Natural killer cell (primary cell): ENCODE data around the gene PPP4R1. TPM values are rescaled to one million over a fixed set of nuclear protein-coding genes. Genes with fewer than 3 reads are reported as not detected.

Source experiments
- ATAC-seq, 3 donors: fragments of 150-1000 bp in 2 of 3; fragments of 200-7000 bp in 1 of 3; cut with Tn5 transposase; 1 replicate in 1 of 3; 2 replicates in 2 of 3; pipeline ENCODE4 v1.10.0; 2021; ENCODE audit warnings: mild to moderate bottlenecking in 2 of 3, moderate library complexity in 2 of 3
- DNase-seq, 2 donors: peaks; one replicate each; pipeline versions ENCODE4 v3.0.0 to v3.0.0-alpha.2; 2013 to 2021; ENCODE audit warnings: mixed read lengths in 1 of 2
- H3K27ac ChIP-seq: one replicate; pipeline ENCODE4 v1.5.1; 2013; ENCODE audit warnings: mild to moderate bottlenecking, low read length
- H3K27me3 ChIP-seq: one replicate; pipeline ENCODE4 v1.6.1; 2013; ENCODE audit warnings: low read length; ENCODE audit not compliant: control insufficient read depth, insufficient read depth
- H3K36me3 ChIP-seq: one replicate; pipeline ENCODE4 v1.6.1; 2013; ENCODE audit warnings: low read length; ENCODE audit not compliant: control insufficient read depth, insufficient read depth
- H3K4me1 ChIP-seq: one replicate; pipeline ENCODE4 v1.6.1; 2013; ENCODE audit warnings: low read length; ENCODE audit not compliant: control insufficient read depth, insufficient read depth
- H3K4me3 ChIP-seq: one replicate; pipeline ENCODE4 v1.5.1; 2013; ENCODE audit warnings: low read length
- H3K9me3 ChIP-seq: one replicate; pipeline ENCODE4 v1.6.1; 2013; ENCODE audit warnings: low read length; ENCODE audit not compliant: control insufficient read depth, insufficient read depth
- H3K27ac Mint-ChIP-seq, 2 donors: one replicate each; pipeline ENCODE4 v1.8.0; 2022; ENCODE audit warnings: mild to moderate bottlenecking in 2 of 2, mixed read lengths in 2 of 2, moderate library complexity in 1 of 2
- H3K27me3 Mint-ChIP-seq, 2 donors: one replicate each; pipeline ENCODE4 v1.8.0; 2022; ENCODE audit warnings: low read depth in 2 of 2, mixed read lengths in 2 of 2
- H3K36me3 Mint-ChIP-seq: one replicate; pipeline ENCODE4 v1.8.0; 2022; ENCODE audit warnings: mixed read lengths
- H3K4me1 Mint-ChIP-seq, 2 donors: one replicate each; pipeline ENCODE4 v1.8.0; 2022; ENCODE audit warnings: mixed read lengths in 2 of 2
- H3K4me3 Mint-ChIP-seq: one replicate; pipeline ENCODE4 v1.8.0; 2022; ENCODE audit warnings: mild to moderate bottlenecking, moderate library complexity, mixed read lengths
- H3K9me3 Mint-ChIP-seq, 2 donors: one replicate each; pipeline ENCODE4 v1.8.0; 2022; ENCODE audit warnings: mixed read lengths in 2 of 2
- CTCF ChIP-seq: fragments of 200-600 bp; IDR thresholded peaks from one replicate; pipeline ENCODE4 v1.8.0; 2022; ENCODE audit warnings: antibody characterized with exemption
- WGBS: methylation state at CpG from one replicate; pipeline ENCODE4 v1.1.7; 2013; ENCODE audit warnings: missing lambda C conversion rate; ENCODE audit not compliant: insufficient coverage; 5-methylcytosine and 5-hydroxymethylcytosine counted together
- intact Hi-C: fragments of 100-400 bp; cut with micrococcal nuclease; formaldehyde crosslinking; loops from one replicate; pipeline ENCODE4 v1.14.2; 2022
- total RNA-seq, 4 donors: library from RNA; stranded (reverse); fragments of 120-200 nt in 1 of 4; gene quantifications; one replicate each; pipeline versions ENCODE4 v1.2.3 to v1.2.4, GENCODE V29; 2013 to 2022

Gene PPP4R1
- total RNA-seq, 3 donors from 2014 or later (not counting 1 experiment from before 2014, with no cell fraction given) = 60.5 to 108 (median 72.6) TPM

- Histone ChIP-seq H3K4me1 (no peaks in the 10 kb centered on the region), H3K4me3 (no peak overlapping the region), H3K9me3 (no peaks in the 10 kb centered on the region), H3K36me3 (no peaks in the 10 kb centered on the region), H3K27me3 (no peaks in the 10 kb centered on the region), H3K27ac (no peak overlapping the region)
- H3K4me1 Mint-ChIP-seq = no peaks in the 10 kb centered on the region
- H3K27ac Mint-ChIP-seq = no peak overlapping the region
- TF ChIP-seq CTCF = no peak
- no peaks in the 10 kb centered on the region for H3K27me3 Mint-ChIP-seq
- H3K36me3 Mint-ChIP-seq = no peaks in the 10 kb centered on the region
- DNase-seq = no peak
- 92% methylated on average over 21 of the region's 24 CpGs for WGBS
- intact Hi-C loops = no loop called here
- H3K9me3 Mint-ChIP-seq = no peaks in the 10 kb centered on the region
- no peak for ATAC-seq
- no peak overlapping the region for H3K4me3 Mint-ChIP-seq
Observed at GRCh38 chr18:9659499-9660375, 45.4 kb upstream of the PPP4R1 start.

GRCh38 chr18:9658087-9658641 is 43.8 kb upstream of the PPP4R1 start:
- no peaks in the 10 kb centered on the region for H3K4me1 Mint-ChIP-seq
- Histone ChIP-seq H3K27ac (no peak overlapping the region), H3K4me3 (no peak overlapping the region), H3K4me1 (no peaks in the 10 kb centered on the region), H3K27me3 (no peaks in the 10 kb centered on the region), H3K36me3 (no peaks in the 10 kb centered on the region), H3K9me3 (no peaks in the 10 kb centered on the region)
- intact Hi-C loops = no loop called here
- H3K4me3 Mint-ChIP-seq = no peak overlapping the region
- 92% methylated on average over 7 of the region's 7 CpGs for WGBS
- H3K27ac Mint-ChIP-seq = no peak overlapping the region
- no peak for ATAC-seq
- H3K36me3 Mint-ChIP-seq = no peaks in the 10 kb centered on the region
- no peaks in the 10 kb centered on the region for H3K27me3 Mint-ChIP-seq
- TF ChIP-seq CTCF = no peak
- no peak for DNase-seq
- no peaks in the 10 kb centered on the region for H3K9me3 Mint-ChIP-seq

- ATAC-seq (no peak), DNase-seq (no peak)
- Histone ChIP-seq H3K27me3 (no peaks in the 10 kb centered on the region), H3K9me3 (no peaks in the 10 kb centered on the region), H3K4me1 (no peaks in the 10 kb centered on the region), H3K27ac (no peak overlapping the region), H3K4me3 (no peak overlapping the region), H3K36me3 (no peaks in the 10 kb centered on the region)
- WGBS = no CpG with 5 or more reads among the region's 1 CpG
- Mint-ChIP-seq H3K27me3 (peaks cover 0 to 2% of the 10 kb centered on the region in 2 donors), H3K36me3 (no peaks in the 10 kb centered on the region), H3K9me3 (no peaks in the 10 kb centered on the region), H3K4me1 (no peaks in the 10 kb centered on the region), H3K27ac (no peak overlapping the region), H3K4me3 (no peak overlapping the region)
- TF ChIP-seq CTCF = no peak
- intact Hi-C loops = no loop called here
Observed at GRCh38 chr18:9655232-9655767, 40.9 kb upstream of the PPP4R1 start.
